Muscle layer of colon (tissue), 2 donors: ENCODE data around the gene ANKRD33.

Source experiments
- H3K27ac ChIP-seq: one replicate; pipeline ENCODE4 v1.7.0; 2013; ENCODE audit warnings: low read depth, mild to moderate bottlenecking, low read length, moderate library complexity
- H3K27me3 ChIP-seq, 2 donors: one replicate each; pipeline ENCODE4 v1.7.0; 2013; ENCODE audit warnings: low read length in 2 of 2, mild to moderate bottlenecking in 2 of 2; ENCODE audit not compliant: insufficient read depth in 2 of 2, control insufficient read depth in 1 of 2
- H3K36me3 ChIP-seq: one replicate; pipeline ENCODE4 v1.7.0; 2013; ENCODE audit warnings: mild to moderate bottlenecking, low read length; ENCODE audit not compliant: insufficient read depth
- H3K4me1 ChIP-seq: one replicate; pipeline ENCODE4 v1.7.0; 2013; ENCODE audit warnings: mild to moderate bottlenecking, low read length; ENCODE audit not compliant: insufficient read depth
- H3K4me3 ChIP-seq, 2 donors: one replicate each; pipeline ENCODE4 v1.7.0; 2013; ENCODE audit warnings: low read length in 2 of 2, low read depth in 1 of 2, mild to moderate bottlenecking in 1 of 2, moderate library complexity in 1 of 2
- H3K9ac ChIP-seq: one replicate; pipeline ENCODE4 v1.7.0; 2013; ENCODE audit warnings: low read length
- H3K9me3 ChIP-seq: one replicate; pipeline ENCODE4 v1.7.0; 2013; ENCODE audit warnings: mild to moderate bottlenecking, low read length
- donor health status: abdominal sarcoma.
- donor health status: Adenocarcinoma of cecum.

The ANKRD33 gene

GRCh38 chr12:51926718-51927117 is 38.8 kb downstream of the ANKRD33 start:
- no peak overlapping the region for H3K27ac ChIP-seq
- no peak overlapping the region for H3K9ac ChIP-seq

GRCh38 chr12:51932218-51933076 is 44.5 kb downstream of the ANKRD33 start:
- Histone ChIP-seq H3K4me1 (no peaks in the 10 kb centered on the region), H3K36me3 (no peaks in the 10 kb centered on the region), H3K27ac (no peak overlapping the region), H3K9ac (no peak overlapping the region), H3K4me3 (no peak overlapping the region), H3K27me3 (no peaks in the 10 kb centered on the region), H3K9me3 (no peaks in the 10 kb centered on the region)

More at GRCh38 chr12:51926718-51927117, 38.8 kb downstream of the ANKRD33 start:
- Histone ChIP-seq H3K36me3 (no peaks in the 10 kb centered on the region), H3K9me3 (no peaks in the 10 kb centered on the region), H3K4me3 (no peak overlapping the region), H3K4me1 (no peaks in the 10 kb centered on the region), H3K27me3 (peaks cover 0 to 7% of the 10 kb centered on the region in 2 donors)

- Histone ChIP-seq H3K27ac (no peak overlapping the region), H3K4me1 (no peaks in the 10 kb centered on the region), H3K9me3 (no peaks in the 10 kb centered on the region), H3K9ac (no peak overlapping the region), H3K36me3 (no peaks in the 10 kb centered on the region), H3K4me3 (no peak overlapping the region), H3K27me3 (no peaks in the 10 kb centered on the region)
Observed at GRCh38 chr12:51934080-51934479, 46.2 kb downstream of the ANKRD33 start.

- no peak overlapping the region for H3K4me3 ChIP-seq
- H3K9me3 ChIP-seq = no peaks in the 10 kb centered on the region
- no peaks in the 10 kb centered on the region for H3K27me3 ChIP-seq
- no peak overlapping the region for H3K27ac ChIP-seq
- no peaks in the 10 kb centered on the region for H3K36me3 ChIP-seq
- no peak overlapping the region for H3K9ac ChIP-seq
- H3K4me1 ChIP-seq = peaks cover 7% of the 10 kb centered on the region
Observed at GRCh38 chr12:51937926-51938325, 50.0 kb downstream of the ANKRD33 start.

GRCh38 chr12:51938726-51939125 is 50.8 kb downstream of the ANKRD33 start:
- H3K27me3 ChIP-seq = no peaks in the 10 kb centered on the region
- H3K9me3 ChIP-seq = no peaks in the 10 kb centered on the region
- no peak overlapping the region for H3K9ac ChIP-seq
- H3K4me3 ChIP-seq = no peak overlapping the region
- no peaks in the 10 kb centered on the region for H3K36me3 ChIP-seq
- peaks cover 7% of the 10 kb centered on the region for H3K4me1 ChIP-seq
- H3K27ac ChIP-seq = no peak overlapping the region

GRCh38 chr12:51941011-51941581 is 53.2 kb downstream of the ANKRD33 start:
- Histone ChIP-seq H3K9ac (no peak overlapping the region), H3K4me3 (no peak overlapping the region), H3K9me3 (no peaks in the 10 kb centered on the region), H3K27me3 (no peaks in the 10 kb centered on the region), H3K27ac (no peak overlapping the region), H3K4me1 (peaks cover 7% of the 10 kb centered on the region), H3K36me3 (no peaks in the 10 kb centered on the region)
